Neural cell (in vitro differentiated cells): ENCODE measurements around the gene PPP2R2D. TPM values are rescaled to one million over a fixed set of nuclear protein-coding genes. Genes with fewer than 3 reads are reported as not detected.

ENCODE experiments used
- H2AFZ ChIP-seq: fragments of 200-600, 300-800 bp; sonication (generic), shearing (Covaris generic); 2 replicates; pipeline ENCODE4 v1.6.0; 2014; ENCODE audit warnings: low read depth, mild to moderate bottlenecking, antibody characterized with exemption, low read length, moderate library complexity
- H3F3A ChIP-seq: fragments of 200-600 bp; shearing (Covaris generic); 2 replicates; pipeline ENCODE4 v1.6.1; 2016; ENCODE audit warnings: mild to moderate bottlenecking, moderate library complexity, mixed read lengths, antibody characterized with exemption, low read length; ENCODE audit not compliant: insufficient read depth, poor library complexity, severe bottlenecking
- H3K27ac ChIP-seq: fragments of 200-600, 300-800 bp; sonication (generic), shearing (Covaris generic); 2 replicates; pipeline ENCODE4 v1.5.1; 2014; ENCODE audit warnings: mild to moderate bottlenecking, low read length, moderate library complexity
- H3K27me3 ChIP-seq: fragments of 300-800, 200-600 bp; sonication (generic), shearing (Covaris generic); 2 replicates; pipeline ENCODE4 v1.6.0; 2014; ENCODE audit warnings: mild to moderate bottlenecking, low read depth, low read length, moderate library complexity; ENCODE audit not compliant: insufficient read depth
- H3K36me3 ChIP-seq: fragments of 300-800, 200-600 bp; sonication (generic), shearing (Covaris generic); 2 replicates; pipeline ENCODE4 v1.5.1; 2014; ENCODE audit warnings: mild to moderate bottlenecking, antibody characterized with exemption, low read length, moderate library complexity; ENCODE audit not compliant: insufficient read depth
- H3K4me2 ChIP-seq: fragments of 300-800, 200-600 bp; sonication (generic), shearing (Covaris generic); 2 replicates; pipeline ENCODE4 v1.6.0; 2014; ENCODE audit warnings: mild to moderate bottlenecking, low read length
- H3K4me3 ChIP-seq: fragments of 300-800, 200-600 bp; sonication (generic), shearing (Covaris generic); 2 replicates; pipeline ENCODE4 v1.5.1; 2014; ENCODE audit warnings: mild to moderate bottlenecking, low read length, moderate library complexity
- H3K79me2 ChIP-seq: fragments of 200-600 bp; shearing (Covaris generic); replicated peaks from 2 replicates; pipeline ENCODE4 v1.6.0; 2014; ENCODE audit warnings: mild to moderate bottlenecking, low read length, moderate library complexity; ENCODE audit not compliant: insufficient read depth
- H3K9ac ChIP-seq: fragments of 300-800, 200-600 bp; sonication (generic), shearing (Covaris generic); 2 replicates; pipeline ENCODE4 v1.6.1; 2016; ENCODE audit warnings: mild to moderate bottlenecking, low read length, mixed read lengths
- H3K9me2 ChIP-seq: fragments of 200-600 bp; shearing (Covaris generic); 2 replicates; pipeline ENCODE4 v1.6.1; 2016; ENCODE audit warnings: mild to moderate bottlenecking, low read length, mixed read lengths; ENCODE audit not compliant: insufficient read depth
- H3K9me3 ChIP-seq: fragments of 200-600, 300-800 bp; sonication (generic), shearing (Covaris generic); 2 replicates; pipeline ENCODE4 v1.6.1; 2016; ENCODE audit warnings: mild to moderate bottlenecking, mixed run types, low read length, moderate library complexity, mixed read lengths
- H4K20me1 ChIP-seq: fragments of 200-600 bp; shearing (Covaris generic); 2 replicates; pipeline ENCODE4 v1.6.1; 2016; ENCODE audit warnings: mild to moderate bottlenecking, mixed run types; ENCODE audit not compliant: insufficient read depth
- EP300 ChIP-seq: fragments of 450-650 bp; conservative IDR thresholded peaks from 2 replicates; pipeline ENCODE4 v1.6.1; 2014; ENCODE audit warnings: antibody characterized with exemption, mild to moderate bottlenecking, moderate library complexity; ENCODE audit not compliant: poor library complexity, severe bottlenecking
- EZH2 ChIP-seq: fragments of 200-600, 300-800 bp; shearing (Covaris generic), sonication (generic); IDR thresholded peaks from 2 replicates; pipeline ENCODE4 v1.6.1; 2014; ENCODE audit warnings: antibody characterized with exemption, low read length, borderline replicate concordance, mild to moderate bottlenecking; ENCODE audit not compliant: insufficient read depth, poor library complexity, severe bottlenecking
- MXI1 ChIP-seq: fragments of 450-650 bp; conservative IDR thresholded peaks from 2 replicates; pipeline ENCODE4 v1.6.1; 2014; ENCODE audit warnings: antibody characterized with exemption, mild to moderate bottlenecking; ENCODE audit not compliant: poor library complexity, severe bottlenecking
- POLR2AphosphoS5 ChIP-seq: IDR thresholded peaks from 2 replicates; pipeline ENCODE4 v1.6.1; 2012
- RAD21 ChIP-seq: fragments of 450-650 bp; conservative IDR thresholded peaks from 2 replicates; pipeline ENCODE4 v1.6.1; 2014; ENCODE audit warnings: antibody characterized with exemption, mild to moderate bottlenecking, moderate library complexity
- SMC3 ChIP-seq: fragments of 450-650 bp; conservative IDR thresholded peaks from 2 replicates; pipeline ENCODE4 v1.6.1; 2014; ENCODE audit warnings: antibody characterized with exemption, mild to moderate bottlenecking, moderate library complexity; ENCODE audit not compliant: poor library complexity
- TAF1 ChIP-seq: IDR thresholded peaks from 2 replicates; pipeline ENCODE4 v1.6.1; 2012; ENCODE audit warnings: low read depth
- polyA plus RNA-seq: library from polyadenylated mRNA; depleted of rRNA; stranded (reverse); fragments of >200 nt; gene quantifications from 2 replicates; pipeline ENCODE4 v1.2.3, GENCODE V29; 2014
- TF ChIP-seq, protein P1 (sequence below): IDR thresholded peaks from 2 replicates; pipeline ENCODE4 v1.6.1; 2012; ENCODE audit warnings: borderline replicate concordance
- TF ChIP-seq, protein P2 (sequence below): fragments of 450-650 bp; IDR thresholded peaks from 2 replicates; pipeline ENCODE4 v1.5.1; 2014; ENCODE audit warnings: antibody characterized with exemption, mild to moderate bottlenecking, moderate library complexity; ENCODE audit not compliant: poor library complexity, severe bottlenecking

The PPP2R2D gene
- polyA plus RNA-seq, 1 donor from 2014 or later = 71.7 TPM

- Histone ChIP-seq H3K27me3 (no peaks in the 10 kb centered on the region), H3K9me2 (no peaks in the 10 kb centered on the region), H3K27ac (no peak overlapping the region), H3K4me2 (no peak overlapping the region), H3K79me2 (peaks cover 3% of the 10 kb centered on the region), H3K9me3 (no peaks in the 10 kb centered on the region), H4K20me1 (no peaks in the 10 kb centered on the region), H3F3A (no peaks in the 10 kb centered on the region), H2AFZ (no peak overlapping the region), H3K9ac (no peak overlapping the region), H3K36me3 (peaks cover 5% of the 10 kb centered on the region), H3K4me3 (no peak overlapping the region)
- TF ChIP-seq, protein P1, sequence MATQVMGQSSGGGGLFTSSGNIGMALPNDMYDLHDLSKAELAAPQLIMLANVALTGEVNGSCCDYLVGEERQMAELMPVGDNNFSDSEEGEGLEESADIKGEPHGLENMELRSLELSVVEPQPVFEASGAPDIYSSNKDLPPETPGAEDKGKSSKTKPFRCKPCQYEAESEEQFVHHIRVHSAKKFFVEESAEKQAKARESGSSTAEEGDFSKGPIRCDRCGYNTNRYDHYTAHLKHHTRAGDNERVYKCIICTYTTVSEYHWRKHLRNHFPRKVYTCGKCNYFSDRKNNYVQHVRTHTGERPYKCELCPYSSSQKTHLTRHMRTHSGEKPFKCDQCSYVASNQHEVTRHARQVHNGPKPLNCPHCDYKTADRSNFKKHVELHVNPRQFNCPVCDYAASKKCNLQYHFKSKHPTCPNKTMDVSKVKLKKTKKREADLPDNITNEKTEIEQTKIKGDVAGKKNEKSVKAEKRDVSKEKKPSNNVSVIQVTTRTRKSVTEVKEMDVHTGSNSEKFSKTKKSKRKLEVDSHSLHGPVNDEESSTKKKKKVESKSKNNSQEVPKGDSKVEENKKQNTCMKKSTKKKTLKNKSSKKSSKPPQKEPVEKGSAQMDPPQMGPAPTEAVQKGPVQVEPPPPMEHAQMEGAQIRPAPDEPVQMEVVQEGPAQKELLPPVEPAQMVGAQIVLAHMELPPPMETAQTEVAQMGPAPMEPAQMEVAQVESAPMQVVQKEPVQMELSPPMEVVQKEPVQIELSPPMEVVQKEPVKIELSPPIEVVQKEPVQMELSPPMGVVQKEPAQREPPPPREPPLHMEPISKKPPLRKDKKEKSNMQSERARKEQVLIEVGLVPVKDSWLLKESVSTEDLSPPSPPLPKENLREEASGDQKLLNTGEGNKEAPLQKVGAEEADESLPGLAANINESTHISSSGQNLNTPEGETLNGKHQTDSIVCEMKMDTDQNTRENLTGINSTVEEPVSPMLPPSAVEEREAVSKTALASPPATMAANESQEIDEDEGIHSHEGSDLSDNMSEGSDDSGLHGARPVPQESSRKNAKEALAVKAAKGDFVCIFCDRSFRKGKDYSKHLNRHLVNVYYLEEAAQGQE = no peak
- TF ChIP-seq EP300 (no peak), TAF1 (no peak), SMC3 (no peak), MXI1 (no peak), RAD21 (no peak), POLR2AphosphoS5 (no peak), EZH2 (no peak)
- TF ChIP-seq, protein P2, sequence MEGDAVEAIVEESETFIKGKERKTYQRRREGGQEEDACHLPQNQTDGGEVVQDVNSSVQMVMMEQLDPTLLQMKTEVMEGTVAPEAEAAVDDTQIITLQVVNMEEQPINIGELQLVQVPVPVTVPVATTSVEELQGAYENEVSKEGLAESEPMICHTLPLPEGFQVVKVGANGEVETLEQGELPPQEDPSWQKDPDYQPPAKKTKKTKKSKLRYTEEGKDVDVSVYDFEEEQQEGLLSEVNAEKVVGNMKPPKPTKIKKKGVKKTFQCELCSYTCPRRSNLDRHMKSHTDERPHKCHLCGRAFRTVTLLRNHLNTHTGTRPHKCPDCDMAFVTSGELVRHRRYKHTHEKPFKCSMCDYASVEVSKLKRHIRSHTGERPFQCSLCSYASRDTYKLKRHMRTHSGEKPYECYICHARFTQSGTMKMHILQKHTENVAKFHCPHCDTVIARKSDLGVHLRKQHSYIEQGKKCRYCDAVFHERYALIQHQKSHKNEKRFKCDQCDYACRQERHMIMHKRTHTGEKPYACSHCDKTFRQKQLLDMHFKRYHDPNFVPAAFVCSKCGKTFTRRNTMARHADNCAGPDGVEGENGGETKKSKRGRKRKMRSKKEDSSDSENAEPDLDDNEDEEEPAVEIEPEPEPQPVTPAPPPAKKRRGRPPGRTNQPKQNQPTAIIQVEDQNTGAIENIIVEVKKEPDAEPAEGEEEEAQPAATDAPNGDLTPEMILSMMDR = no peak
These were observed 68.1 kb downstream of the PPP2R2D start for GRCh38 chr10:131968949-131969348.

GRCh38 chr10:131970946-131971345, 70.1 kb downstream of the PPP2R2D start:
- no peaks in the 10 kb centered on the region for H3F3A ChIP-seq
- peaks cover 5% of the 10 kb centered on the region for H3K36me3 ChIP-seq
- peaks cover 5% of the 10 kb centered on the region for H4K20me1 ChIP-seq
- H3K9me3 ChIP-seq = no peaks in the 10 kb centered on the region
- no peak overlapping the region for H3K4me2 ChIP-seq
- H2AFZ ChIP-seq = no peak overlapping the region
- H3K9ac ChIP-seq = no peak overlapping the region
- H3K4me3 ChIP-seq = no peak overlapping the region
- TF ChIP-seq EP300 (no peak), TAF1 (no peak), RAD21 (no peak)
- H3K79me2 ChIP-seq = peaks cover 5% of the 10 kb centered on the region
- no peaks in the 10 kb centered on the region for H3K27me3 ChIP-seq
- no peaks in the 10 kb centered on the region for H3K9me2 ChIP-seq
- no peak overlapping the region for H3K27ac ChIP-seq

GRCh38 chr10:131971591-131971990, 70.8 kb downstream of the PPP2R2D start:
- Histone ChIP-seq H3K79me2 (peaks cover 5% of the 10 kb centered on the region), H3K9me3 (no peaks in the 10 kb centered on the region), H4K20me1 (peaks cover 5% of the 10 kb centered on the region), H3F3A (no peaks in the 10 kb centered on the region), H2AFZ (no peak overlapping the region), H3K9ac (no peak overlapping the region), H3K36me3 (peaks cover 5% of the 10 kb centered on the region), H3K27me3 (no peaks in the 10 kb centered on the region), H3K4me2 (no peak overlapping the region), H3K4me3 (no peak overlapping the region), H3K27ac (no peak overlapping the region), H3K9me2 (no peaks in the 10 kb centered on the region)
- TF ChIP-seq SMC3 (no peak), TAF1 (no peak), POLR2AphosphoS5 (no peak), RAD21 (no peak), EZH2 (no peak), EP300 (no peak), MXI1 (no peak)
- TF ChIP-seq, protein P2 = no peak
- TF ChIP-seq, protein P1 = no peak
